HT1080 (cell line): ENCODE measurements around the gene MYH7. TPM values are rescaled to one million over a fixed set of nuclear protein-coding genes. Genes with fewer than 3 reads are reported as not detected.
"Not testable (repeated sequence)": the region's sequence is repeated elsewhere in the genome, so short reads cannot be mapped to it uniquely, and the experiment has no call there.

Experiments used
- DNase-seq: peaks from one replicate; pipeline ENCODE4 v3.0.0-alpha.2; 2015; ENCODE audit warnings: low read depth
- total RNA-seq: library from RNA; depleted of rRNA; stranded (reverse); fragments of >200 nt; shearing (Covaris generic); gene quantifications from 2 replicates; pipeline ENCODE4 v1.2.3, GENCODE V29; 2014

The MYH7 gene
- total RNA-seq, 1 experiment from 2014 or later, result not detected

DNA sequence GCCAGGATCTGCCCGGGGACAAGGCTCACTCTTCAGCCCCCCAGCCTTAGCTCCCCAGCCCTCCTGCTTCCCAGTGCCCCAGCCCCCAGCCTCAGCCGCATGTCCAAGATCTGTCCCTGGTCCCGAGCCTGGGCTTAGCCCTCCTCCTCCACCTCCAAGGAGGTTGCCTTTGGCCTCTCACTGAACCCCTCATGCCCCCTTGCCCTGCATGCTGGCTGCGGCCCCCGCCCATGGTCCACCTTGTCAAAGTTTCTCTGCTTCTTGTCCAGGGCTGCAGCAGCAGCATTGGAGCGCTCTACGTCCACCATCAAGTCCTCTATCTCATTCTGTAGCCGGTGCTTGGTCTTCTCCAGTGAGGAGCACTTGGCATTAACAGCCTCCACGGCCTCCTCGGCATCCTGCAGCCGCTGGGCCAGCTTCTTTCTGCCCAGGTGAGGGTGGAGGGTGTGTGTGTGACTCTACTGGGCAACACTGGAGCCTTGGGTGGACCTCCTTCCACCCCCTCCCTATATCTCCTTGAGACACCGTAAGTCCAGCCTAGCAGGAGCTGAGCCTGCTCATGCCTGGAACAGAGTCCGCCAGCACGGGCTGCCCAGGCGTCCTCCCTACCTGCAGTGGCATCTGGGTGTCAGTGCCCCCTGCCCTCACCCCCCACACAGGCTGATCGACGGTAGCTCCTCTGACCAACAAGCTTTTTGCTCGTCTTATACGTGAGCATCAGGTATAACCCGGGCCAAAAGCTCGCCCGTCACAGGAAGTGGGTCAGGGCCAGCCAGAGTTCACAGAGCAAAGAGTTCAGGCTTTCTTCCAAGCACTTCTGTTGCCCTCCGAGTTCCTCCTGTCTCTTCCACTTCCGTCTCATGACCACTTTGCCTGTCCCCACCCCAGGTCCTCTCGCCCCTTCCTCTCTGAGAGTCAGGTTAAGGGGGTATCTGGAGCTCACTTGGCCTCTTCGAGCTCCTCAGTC is 47.3 kb downstream of the MYH7 start:
- no peak for DNase-seq

DNA sequence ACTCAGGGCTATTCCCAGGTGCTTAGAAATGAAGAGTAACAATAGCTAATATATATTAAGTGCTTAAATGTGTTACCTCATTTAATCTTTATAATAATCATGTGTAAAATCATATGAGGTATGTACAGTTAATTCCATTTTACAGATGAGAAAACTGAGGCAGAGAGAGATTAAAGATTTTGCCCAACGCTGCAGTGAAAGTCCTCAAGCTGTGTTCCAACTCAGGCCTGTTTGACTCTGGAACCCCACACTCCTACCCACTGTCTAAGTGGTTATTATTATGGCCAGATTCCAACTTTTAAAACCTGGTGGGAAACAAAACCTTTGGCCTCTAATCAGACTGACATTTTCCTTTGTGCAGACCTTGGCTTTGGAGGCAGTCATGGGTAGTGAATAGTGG is 48.5 kb downstream of the MYH7 start:
- no peak for DNase-seq

DNA sequence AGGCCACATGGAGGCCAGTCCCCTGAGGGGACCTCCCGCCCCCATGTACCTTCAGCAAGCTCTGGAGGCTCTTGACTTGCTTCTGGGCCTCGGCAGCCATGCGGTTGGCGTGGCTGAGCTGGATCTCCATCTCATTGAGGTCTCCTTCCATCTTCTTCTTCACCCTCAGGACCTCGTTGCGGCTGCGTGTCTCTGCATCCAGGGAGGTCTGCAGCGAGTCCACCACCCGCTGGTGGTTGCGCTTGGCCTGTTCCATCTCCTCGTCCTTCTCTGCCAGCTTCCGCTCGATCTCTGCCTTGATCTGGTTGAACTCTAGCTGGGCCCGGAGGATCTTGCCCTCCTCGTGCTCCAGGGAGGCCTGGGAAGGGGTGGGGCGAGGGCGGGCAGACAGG is 49.2 kb downstream of the MYH7 start:
- DNase-seq, result not testable (repeated sequence)

DNA sequence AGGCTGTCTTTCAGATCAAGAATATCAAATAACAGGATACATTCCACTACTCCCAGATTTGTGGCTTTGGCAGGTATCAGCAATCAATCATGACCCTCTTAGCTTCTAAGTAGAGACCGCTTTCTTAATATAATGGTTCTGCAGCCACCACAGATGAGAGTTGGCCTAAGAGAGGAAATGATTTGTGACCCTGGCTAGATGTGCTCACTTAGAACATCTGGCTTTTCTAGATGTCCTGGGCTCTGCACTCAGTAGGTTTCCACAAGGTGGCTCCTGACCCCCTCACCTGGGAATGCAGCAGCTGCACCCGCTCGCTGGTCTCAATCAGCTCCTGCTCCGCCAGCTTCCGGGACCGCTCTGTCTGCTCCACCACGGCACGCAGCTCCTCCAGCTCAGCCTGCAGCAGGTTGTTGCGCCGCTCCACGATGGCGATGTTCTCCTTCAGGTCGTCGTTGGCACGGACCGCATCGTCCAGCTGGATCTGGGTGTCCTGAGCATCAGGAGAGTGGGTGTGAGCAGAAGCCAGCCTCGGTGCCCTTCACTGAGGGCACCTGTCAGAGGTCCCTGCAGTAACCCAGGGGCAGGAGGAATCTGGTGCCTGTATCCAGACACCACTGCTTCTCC is 49.7 kb downstream of the MYH7 start:
- DNase-seq, result no peak

DNA sequence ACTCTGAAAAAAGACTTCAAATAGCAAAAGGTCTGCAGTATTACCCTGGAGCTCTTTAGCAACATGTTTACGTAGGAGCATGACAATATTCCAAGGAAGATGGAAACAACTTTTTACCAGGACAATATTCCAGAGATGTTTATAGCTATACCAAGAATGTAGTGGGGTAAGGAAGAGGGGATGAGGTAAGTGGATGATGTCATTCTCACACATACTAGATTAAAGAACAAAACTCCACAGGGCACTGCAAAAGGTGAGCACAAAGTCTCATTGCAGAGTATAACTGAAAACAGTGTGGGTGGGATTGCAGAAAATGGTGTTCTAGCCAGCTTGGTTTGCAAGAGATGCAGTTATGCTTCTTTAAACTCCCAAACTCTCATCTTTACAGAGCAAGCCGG is 50.2 kb downstream of the MYH7 start:
- DNase-seq, result no peak

DNA sequence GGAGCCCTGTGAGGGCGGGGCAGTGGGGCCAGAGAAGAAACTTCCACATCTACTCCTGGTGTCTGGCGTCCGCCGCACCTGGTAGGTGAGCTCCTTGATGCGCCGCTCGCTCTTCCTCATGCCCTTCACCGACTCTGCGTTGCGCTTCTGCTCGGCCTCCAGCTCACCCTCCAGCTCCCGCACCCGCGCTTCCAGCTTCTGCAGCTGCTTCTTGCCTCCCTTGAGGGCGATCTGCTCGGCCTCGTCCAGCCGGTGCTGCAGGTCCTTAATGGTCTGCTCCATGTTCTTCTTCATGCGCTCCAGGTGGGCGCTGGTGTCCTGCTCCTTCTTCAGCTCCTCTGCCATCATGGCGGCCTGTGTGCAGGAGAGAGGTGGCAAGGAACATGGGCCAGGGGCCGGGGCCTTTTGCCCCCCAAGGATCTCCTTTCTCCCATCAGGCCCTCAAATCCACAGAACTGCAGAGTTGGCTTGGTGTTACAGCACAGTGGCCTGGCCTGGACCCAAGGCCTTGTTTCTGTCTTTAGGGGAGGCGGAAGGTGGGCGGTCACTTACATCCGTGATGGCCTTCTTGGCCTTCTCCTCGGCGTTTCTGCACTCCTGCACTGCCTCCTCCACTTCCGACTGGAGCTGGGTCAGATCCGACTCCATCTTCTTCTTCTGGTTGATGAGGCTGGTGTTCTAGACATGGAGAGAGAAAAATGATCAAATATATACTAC is 50.9 kb downstream of the MYH7 start:
- DNase-seq, result no peak

DNA sequence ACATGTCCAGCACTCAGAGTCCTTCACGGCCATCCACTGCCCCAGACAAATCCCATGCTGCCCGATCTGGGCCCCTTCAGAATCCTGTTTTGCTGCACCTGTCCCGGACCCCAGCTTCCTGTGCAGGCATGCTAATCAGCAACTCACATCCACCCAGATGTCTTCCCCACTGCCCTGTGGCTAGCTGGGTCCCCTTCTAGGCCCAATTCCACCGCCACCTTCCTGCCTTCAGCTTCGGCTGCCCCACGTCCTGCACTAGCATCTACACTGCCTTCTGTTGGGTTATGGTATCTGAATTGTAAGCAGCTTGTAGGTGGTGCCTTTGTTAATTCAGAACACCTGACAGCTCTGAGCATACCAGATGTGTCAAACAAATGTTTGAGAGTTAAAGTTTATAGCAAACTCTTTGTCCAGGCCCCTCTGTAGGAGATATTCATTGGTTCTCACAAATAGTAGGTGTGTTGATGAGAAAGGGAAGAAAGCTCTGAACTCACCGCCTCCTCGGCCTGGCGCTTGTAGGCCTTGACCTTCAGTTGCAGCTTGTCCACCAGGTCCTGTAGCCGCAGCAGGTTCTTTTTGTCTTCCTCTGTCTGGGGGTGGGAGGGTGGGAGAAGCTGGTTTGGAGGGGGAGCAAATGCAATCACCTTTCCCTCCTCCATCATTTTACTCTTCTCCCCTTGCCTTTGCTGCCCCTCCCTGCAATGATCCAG is 52.6 kb downstream of the MYH7 start:
- DNase-seq, result no peak

DNA sequence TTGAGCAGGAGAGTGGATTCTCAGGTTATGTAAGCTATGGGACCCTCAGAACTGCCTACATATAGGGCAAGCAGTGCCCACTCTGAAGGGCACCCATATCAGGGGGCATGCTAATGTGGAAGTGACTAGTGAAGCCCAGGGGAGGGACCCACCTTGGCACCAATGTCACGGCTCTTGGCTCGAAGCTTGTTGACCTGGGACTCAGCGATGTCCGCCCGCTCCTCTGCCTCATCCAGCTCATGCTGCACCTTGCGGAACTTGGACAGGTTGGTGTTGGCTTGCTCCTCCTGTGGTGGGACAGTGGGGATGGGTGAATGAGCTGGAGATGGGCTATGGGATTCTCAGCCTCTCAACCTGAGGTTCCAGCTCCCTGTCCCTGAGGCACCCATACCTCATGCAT is 53.2 kb downstream of the MYH7 start:
- DNase-seq, result no peak

DNA sequence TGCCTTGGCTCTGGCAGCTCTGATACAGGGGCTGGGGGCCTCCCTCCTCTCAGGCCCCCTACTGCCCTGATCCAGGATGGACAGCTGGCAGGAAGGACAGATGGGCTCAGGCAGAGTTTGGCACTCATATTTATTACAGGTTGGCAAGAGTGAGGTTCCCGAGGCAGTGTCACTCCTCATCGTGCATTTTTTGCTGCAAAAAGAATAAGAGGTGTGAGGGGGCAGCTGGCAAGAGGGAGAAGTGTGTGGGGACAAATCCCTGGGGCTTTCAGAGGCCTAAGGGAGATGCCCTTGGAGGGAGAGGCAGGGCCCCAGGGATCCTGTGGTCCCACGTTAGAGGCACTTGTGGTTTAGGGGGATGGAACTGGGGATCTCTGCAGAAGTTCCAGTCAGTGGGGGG is 53.6 kb downstream of the MYH7 start:
- DNase-seq, result no peak

DNA sequence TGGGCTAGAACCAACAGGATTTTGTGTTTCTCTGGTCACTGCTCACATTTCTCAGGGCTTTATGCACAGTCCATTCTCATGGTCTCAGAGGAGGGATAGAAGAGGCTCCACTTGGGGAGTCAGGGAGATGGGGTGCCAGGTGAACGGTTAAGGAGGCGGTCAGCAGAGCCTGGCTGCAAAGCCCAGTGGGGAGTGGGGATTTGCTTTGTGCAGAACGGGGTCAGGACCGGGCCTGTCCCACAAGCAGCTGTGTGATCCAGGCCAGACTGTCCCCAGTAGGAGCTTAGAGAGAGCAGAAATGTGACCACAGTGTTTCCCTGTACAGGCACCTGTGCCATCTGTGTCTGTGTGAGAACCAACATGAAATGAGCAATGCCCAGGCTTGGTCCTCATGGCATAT is 54.5 kb downstream of the MYH7 start:
- no peak for DNase-seq

DNA sequence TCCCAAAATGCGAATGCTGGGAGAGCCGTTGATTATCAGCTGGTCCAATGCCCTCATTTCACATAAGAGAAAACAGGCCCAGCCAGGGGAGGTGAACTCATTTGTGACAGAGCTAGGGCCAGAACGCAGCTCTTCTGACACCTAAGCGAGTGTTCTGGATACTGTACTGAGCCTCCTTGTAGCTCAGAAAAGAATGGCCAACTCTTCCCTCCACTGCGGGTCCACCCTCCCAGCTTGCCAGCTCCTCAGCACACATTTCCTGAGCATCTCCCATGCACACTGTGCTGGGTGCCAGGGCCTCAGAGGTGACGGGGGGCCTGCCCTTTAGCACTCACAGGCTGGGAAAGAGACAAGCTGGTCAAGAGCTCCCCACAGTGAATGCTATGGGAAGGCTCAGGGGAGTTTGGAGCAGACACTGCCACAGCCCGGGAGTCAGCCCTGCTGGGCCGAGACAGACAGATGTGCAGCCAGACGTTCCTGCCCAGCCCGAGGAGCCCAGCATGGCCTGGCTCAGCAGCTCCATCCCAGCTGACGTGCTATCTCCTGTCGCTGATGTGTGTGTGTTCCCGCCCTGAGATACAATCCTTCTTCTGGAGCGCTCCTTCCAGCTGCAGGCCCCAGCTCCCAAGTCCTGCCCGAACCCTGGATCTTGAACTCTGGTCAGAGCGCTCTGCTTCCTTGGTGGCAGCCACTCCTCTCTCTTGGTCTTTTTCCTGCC is 55.1 kb downstream of the MYH7 start:
- no peak for DNase-seq

DNA sequence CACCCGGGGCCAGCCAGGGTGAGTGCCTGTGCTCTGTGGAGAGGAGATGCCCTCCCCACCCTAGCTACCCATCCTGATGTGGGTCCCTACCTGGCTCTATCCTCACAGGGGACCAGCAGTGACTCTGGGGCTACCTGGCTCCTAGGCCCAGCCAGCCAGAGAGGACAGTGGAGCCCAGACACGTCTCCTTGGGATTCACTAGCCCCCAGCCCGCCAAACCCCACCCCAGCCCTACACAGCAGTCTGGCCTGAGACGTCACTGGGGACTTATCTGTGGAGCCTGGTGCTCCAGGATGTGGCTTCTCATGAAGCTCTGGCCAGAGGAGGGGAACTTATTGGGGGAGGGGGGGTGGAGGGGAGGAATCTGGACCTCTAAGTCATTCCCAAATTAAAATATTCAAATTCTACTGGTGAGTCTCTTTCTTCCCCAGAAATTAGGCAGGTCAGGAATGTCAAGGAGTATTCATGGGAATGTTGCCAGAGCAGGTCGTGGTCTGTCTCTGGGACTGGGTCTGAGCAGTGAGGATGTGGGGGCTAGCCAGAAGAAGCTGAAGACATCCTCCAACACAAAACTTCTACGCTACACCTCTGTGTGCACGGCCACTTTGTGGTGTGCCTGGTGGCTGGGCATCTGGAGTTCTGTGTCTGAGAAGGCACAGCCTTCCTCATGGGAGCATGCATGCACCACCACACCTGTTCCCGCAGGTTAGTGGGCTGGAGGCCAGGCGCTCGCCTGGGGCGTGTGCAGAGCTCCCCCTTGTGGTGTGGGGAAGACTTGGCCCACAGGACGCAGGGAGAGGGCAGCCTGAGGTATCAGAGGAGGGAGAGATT is 55.9 kb downstream of the MYH7 start:
- DNase-seq, result peak; percentile 22

DNA sequence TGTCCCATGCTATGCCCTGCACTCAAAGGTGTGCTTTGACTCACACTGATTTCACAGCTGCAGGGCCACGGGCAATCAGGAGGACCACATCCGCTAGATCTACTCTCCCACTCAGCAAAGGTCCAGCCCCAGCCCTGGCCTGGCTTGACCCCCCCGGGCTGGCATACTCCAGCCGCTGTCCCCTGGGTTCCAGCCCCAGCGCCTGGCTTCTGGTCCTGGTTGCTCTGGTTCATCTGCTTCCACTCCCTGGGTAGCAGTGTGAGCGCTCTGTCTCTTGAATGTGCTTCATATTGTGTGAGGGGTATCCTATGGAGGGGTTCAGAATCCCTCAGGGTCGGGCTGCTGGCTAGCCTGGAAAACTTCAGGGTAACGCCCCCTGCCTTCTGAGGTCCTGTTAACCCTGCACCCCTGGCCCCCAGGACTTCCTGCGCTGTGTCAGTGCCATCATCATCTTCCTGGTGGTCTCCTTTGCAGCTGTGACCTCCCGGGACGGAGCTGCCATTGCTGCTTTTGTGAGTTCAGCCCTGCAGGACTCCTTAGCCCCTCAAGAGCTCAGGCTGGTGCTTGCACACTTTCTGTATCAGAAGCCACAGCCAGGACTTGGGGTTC is 56.7 kb downstream of the MYH7 start:
- no peak for DNase-seq

DNA sequence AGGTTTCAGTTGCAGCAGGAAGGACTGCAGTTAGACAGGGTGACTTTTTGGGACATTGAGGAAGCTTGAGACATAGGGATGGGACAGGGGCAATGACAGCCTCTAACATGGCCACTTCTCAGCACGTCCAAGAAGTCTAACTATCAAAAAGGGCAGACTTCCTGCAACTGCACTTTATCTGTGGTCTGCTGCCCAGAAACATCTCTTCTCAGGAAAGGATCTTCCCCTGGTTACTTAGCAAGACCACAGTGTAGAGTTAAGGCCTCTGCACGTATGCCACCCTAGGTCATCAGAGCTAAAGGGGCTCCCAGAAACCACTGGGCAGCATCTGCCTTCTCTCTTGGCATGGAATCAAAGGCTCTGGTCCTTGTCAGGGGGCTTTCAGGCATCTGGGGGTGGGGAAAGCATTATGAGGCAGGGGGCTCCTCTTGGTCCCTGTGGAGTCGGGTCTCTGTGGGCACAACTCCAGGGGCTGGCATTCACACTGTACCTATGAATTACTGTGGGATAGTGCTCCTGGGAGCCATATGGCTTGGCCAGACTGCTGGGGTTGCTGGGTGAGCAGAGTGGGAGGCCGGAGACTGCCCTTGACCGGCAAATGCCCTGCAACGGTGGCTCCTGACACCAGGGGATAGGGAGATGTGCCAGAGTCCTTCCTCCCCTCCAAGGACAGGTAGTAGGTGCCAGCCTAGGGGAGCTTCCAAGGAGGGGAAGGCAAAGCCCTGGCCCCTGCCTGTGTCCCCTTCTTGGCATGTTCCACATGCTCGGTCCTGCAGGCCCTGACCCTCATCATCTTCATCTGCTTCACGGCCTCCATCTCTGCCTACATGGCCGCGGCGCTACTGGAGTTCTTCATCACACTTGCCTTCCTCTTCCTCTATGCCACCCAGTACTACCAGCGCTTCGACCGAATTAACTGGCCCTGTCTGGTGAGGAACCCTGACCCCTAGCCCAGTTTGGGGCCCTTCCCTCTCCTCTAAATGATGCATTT is 57.6 kb downstream of the MYH7 start:
- DNase-seq, result no peak

DNA sequence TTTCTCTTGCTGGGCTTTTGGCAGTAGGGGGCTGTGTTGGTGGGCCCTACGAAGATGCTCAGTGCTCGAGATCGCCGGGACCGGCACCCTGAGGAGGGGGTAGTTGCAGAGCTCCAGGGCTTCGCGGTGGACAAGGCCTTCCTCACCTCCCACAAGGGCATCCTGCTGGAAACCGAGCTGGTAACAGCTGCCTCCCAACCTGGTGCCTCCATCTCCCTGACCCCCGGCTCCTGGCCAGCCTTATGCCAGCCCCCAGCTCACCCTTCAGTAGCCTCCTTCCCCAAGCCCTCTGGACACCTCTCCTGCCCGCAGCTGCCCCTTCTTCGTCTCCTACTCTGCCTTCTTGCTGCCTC is 58.3 kb downstream of the MYH7 start:
- no peak for DNase-seq

DNA sequence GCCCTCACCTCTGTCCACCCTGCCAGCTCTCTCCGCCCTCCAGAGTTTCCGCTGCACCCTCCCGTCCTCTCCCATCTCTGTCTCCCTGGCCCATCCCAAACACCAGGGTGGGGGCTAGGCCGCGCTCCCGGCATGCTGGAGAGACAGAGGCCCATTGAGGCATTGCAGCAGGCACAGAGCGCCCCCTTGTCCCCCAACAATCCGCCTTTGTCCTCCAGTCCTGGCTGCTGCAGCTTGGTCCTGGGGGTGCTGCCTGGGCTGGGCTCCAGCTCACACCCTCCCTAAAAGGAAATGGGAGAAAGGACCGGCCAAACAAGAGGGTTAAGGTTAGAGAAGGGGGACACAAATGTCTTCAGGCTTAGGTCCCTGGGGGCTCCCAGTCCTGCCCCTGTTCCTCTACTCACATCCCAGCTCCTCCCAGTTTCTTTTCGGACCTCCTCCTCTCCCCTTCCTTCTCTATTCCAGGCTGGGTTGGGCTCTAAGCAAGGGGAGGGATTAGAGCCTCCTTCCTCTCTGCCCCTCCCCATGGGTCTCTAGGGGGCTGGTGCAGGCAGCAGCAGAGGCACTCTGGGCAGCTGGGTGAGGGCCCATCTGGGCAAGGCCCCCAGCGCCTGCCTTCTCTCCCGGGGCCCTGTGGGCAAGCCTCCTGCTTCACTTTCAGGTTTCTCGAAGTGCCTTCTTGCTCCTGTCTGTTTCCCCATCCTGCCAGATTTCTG is 58.8 kb downstream of the MYH7 start, which contains the start of gene CMTM5:
TSS of gene CMTM5 (plus strand) at position 565 of the 716 bp plus-strand sequence. CDS start 206 bp downstream, outside the sequence.
- no peak for DNase-seq

DNA sequence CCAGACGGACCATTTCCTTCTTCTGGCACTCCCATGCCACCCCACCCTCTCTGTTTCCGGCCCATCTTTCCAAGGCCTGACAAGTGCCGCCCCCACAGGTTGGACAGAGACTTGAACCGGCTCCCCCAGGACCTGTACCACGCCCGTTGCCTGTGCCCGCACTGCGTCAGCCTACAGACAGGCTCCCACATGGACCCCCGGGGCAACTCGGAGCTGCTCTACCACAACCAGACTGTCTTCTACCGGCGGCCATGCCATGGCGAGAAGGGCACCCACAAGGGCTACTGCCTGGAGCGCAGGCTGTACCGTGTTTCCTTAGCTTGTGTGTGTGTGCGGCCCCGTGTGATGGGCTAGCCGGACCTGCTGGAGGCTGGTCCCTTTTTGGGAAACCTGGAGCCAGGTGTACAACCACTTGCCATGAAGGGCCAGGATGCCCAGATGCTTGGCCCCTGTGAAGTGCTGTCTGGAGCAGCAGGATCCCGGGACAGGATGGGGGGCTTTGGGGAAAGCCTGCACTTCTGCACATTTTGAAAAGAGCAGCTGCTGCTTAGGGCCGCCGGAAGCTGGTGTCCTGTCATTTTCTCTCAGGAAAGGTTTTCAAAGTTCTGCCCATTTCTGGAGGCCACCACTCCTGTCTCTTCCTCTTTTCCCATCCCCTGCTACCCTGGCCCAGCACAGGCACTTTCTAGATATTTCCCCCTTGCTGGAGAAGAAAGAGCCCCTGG is 59.8 kb downstream of the MYH7 start:
- no peak for DNase-seq
